Ureter (tissue), 1 donor: Measurements from ENCODE around the gene DPH2. TPM values are rescaled to one million over a fixed set of nuclear protein-coding genes. Genes with fewer than 3 reads are reported as not detected.

ENCODE experiments used
- DNase-seq: peaks from one replicate; pipeline ENCODE4 v3.0.0-alpha.2; 2020; ENCODE audit warnings: low spot score
- total RNA-seq: library from RNA; stranded (reverse); gene quantifications from one replicate; pipeline ENCODE4 v1.2.4, GENCODE V29; 2023
- donor health status: DM: yes; HTN: yes; CAD: no.

DPH2 gene
- total RNA-seq, 1 donor from 2014 or later, result 32.2 TPM

DNA sequence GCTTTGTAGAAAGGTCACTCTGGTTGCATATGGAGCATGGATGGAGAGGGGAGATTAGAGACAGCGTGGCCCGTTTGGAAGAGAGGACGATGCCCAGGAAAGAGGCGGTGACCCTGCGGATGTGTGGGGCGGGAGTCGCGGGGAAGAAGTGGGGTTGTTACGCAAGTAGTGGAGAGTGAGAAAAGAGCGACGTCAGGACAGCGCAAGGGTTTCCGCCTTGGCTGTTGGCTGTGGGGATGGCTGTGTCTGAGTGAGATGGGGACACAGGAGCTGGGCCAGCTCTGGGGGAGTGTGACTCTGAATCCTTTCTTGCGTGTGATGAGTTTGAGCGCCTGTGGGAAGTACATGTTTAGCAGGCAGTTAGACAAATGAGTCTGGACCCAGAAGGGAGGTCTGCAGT lies 13.0 kb downstream of the DPH2 start:
- no peak for DNase-seq

DNA sequence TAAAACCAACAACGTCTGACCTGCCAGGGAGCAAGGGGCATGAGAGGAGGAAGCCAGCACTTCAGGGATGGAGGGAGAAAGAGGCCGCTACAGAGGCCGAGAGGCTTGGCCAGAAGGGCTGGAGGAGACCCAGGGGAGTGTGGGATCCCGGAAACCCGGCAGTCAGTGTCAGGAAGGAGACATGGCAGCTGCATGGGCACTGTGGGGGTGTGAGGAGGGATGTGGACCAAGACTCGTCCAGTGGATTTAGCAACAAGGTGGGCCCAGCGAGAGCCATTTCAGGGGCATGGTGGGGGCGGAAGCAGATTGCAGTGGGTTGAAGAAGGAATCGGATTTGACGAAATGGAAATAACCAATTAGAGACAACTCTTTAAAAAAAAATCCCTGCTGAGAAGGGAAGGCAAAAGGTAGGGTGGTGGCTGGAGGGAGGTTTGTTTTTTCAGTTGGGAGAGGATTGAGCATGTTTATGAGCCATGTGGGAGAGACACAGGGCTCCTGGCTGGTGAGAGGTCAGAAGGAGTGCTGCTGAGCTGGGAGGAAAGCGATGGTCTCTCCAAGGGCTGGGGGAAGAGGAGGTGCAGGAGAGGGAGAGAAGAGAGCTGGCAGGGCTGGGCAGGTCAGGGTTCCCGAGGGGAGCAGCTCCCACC lies 13.6 kb downstream of the DPH2 start:
- DNase-seq, result no peak

DNA sequence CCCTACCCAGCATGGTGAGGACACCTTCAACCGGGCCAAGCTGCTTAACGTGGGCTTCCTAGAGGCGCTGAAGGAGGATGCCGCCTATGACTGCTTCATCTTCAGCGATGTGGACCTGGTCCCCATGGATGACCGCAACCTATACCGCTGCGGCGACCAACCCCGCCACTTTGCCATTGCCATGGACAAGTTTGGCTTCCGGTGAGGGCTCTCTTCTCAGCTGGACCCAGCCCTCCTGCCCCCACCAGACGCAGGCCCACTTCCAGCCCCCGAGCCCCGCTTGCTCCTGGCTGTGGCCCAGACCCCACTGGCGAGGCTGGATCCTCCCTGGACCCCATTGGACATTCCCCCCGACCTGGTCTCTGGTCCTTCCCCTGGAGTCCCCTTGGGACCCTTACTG lies 15.0 kb downstream of the DPH2 start:
- no peak for DNase-seq

DNA sequence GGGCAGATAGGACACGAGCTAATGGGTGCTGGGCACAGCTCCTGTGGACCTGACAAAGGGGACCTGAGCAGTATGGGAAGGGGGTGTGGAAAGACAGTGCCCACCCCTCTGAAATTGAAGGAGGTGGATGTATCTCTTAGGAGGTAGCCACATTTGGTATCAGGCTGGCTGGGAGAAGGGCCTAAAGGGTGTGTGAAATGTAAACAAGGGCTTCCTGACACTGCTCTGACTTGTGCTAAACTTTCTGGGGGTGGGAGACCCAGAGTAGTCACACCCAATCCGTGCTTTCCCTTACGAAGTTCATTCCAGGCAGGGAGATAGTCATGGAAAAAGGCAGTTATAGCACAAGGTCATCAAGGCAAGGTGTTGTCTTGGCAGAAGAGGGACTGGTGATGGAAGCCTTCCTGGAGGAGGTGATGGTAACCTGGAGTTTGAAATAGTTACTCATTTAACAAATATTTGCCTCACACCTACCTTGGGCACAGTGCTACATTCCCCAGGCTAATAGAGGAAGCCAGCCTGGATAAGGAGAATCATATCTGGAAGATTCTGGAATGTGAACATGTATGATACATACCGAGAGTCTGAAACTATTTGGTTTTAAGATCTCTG lies 16.3 kb downstream of the DPH2 start:
- DNase-seq, result no peak

DNA sequence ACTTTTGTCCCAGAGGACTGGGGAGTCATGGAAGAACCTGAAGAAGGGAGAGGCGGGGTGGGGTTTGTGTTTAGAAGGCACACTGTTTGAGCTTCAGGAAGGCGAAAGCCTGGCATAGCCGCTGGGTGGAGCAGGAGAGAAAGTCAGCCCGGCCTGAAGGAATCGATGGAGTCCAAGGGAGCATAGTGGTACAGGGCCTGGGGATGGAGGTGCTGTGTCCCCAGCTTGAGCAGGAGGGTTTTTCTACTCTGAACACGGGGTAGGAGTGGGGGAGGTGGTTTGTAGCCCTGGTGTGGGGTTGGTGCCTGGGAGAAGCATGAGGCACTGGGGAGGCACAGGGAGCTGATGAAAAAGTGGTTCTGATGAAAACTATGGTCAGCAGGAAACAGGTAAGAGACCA lies 16.9 kb downstream of the DPH2 start:
- DNase-seq, result no peak

DNA sequence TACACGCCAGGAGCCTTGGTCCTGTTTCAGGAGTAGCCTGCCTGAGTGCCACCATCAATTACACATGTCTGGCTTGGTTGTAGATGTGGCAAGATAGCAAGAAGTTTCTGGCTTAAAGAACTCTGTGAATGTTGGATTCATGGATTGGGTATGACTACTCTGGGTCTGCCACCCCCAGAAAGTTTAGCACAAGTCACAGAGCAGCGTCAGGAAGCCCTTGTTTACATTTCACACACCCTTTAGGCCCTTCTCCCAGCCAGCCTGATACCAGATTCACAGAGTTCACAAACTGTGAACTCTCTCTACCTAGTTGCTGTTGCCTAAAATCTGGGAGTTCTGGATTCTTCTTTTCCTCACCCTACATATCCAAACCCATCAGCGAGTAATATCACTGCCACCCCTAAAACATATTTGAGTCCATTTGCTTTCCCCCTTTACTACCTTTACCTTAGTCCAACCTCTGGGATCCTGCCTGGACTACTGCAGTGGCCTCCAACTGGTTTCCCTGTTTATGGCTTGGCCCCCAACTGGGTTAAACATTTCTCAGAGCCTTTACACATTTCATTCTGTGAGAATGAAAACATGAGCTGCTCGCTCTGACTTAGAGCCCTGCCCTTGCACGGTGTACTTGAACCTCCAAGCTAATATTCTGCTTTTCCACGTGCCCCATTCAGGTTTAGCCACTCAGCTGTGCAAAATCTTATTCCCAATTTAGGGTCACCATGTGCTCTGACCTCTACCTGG lies 17.5 kb downstream of the DPH2 start:
- no peak for DNase-seq

DNA sequence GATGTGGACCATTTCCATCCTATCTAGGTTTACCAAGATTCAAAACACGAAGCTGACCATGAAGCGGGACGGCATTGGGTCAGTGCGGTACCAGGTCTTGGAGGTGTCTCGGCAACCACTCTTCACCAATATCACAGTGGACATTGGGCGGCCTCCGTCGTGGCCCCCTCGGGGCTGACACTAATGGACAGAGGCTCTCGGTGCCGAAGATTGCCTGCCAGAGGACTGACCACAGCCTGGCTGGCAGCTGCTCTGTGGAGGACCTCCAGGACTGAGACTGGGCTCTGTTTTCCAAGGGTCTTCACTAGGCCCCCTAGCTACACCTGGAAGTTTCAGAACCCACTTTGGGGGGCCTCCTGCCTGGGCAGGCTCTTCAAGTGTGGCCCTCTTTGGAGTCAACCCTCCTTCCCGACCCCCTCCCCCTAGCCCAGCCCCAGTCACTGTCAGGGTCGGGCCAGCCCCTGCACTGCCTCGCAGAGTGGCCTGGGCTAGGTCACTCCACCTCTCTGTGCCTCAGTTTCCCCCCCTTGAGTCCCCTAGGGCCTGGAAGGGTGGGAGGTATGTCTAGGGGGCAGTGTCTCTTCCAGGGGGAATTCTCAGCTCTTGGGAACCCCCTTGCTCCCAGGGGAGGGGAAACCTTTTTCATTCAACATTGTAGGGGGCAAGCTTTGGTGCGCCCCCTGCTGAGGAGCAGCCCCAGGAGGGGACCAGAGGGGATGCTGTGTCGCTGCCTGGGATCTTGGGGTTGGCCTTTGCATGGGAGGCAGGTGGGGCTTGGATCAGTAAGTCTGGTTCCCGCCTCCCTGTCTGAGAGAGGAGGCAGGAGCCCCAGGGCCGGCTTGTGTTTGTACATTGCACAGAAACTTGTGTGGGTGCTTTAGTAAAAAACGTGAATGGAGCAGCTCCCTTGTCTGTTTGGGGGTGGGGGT lies 20.7 kb downstream of the DPH2 start:
- no peak for DNase-seq

DNA sequence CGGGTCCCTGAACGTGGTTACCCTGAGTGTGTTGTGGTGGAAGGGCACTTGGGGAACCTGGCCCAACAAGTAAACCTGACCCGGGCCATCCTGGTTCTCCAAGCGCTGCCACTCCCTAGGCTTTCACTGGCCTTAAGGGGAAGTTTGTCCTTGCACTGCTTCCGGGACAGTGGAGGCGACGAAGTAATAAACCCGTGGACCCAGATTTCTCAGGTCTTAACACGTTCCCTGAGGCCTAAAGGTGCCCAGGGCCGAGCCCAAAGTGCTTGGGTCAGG lies 21.3 kb downstream of the DPH2 start:
- DNase-seq, result no peak

DNA sequence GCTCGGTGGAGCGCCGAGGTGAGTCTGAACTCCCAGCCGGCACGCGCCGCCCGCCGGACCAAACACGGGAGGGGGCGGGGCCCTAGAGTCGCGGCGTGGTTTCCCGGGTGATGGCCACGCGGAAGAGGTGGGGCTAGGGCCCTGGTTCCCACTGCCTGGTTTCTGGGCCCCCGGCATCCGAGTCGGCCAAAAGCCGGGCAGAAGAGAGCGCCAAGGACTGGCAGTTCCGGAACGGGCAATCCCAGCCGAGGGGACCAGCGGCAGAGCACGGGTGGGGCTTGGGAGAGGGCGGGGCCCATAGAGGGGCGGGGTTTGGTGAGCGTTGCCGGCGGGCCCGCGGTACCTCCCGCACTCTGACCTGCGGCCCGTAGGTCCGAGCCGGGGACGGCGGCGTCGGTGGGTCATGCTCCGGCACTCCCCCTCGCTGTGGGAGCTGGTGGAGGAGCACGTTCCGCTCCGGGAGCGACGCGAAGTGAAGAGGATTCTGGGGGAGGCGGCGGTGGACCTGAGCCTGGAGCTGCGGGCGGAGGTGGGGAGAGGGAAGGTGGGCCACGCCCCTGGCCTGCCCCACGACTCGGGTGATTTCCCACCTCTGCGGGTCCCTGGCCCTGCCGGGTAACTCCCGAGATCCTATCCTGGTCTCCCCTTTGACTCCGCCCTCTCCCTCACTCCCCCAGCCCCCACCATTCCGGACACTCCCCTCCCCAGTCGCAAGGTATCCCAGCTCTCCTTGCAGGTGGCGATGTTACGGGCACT lies 21.8 kb downstream of the DPH2 start, which contains the start of gene CCDC24:
CCDC24 (plus strand) TSS at position 124 of the 756 bp plus-strand sequence; CDS start at position 404, 280 bp downstream.
- peak; percentile 91 for DNase-seq

DNA sequence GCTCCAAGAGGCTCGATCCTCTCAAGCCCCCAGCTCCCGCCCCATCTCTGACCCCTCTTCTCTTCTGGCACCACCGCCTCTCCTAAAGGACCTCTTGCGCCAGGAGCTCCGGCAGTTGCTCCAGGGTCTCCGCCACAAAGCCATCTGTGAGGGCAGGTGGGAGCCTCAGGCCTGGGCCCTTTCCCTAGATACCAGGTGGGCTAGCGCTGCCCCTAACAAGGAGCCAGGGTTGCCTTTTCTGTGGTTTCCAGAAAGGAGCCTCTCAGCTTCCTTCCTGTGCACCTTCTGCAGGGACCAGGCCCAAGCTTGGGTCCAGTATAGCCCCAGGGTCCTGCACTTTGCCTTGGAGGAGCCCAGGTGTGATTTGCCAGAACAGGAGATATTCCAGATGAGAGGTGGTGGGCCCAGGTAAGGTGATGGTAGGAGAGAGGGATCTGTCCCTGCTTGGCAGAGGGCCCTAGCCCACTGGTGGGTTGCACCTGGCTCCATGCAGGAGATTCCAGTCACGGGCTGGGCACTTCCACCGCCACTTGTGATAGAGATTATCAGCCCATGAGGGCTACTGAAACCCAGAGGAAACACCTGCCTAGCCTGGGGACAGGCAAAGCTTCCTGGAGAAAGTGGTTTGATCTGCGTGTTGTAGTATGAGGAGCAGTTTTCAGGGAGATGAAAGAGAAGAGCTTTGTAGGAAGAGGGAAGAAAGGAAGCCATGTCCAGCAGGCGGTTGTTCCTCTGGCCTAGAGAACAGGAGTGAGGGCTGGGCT lies 22.6 kb downstream of the DPH2 start:
- DNase-seq, result no peak

DNA sequence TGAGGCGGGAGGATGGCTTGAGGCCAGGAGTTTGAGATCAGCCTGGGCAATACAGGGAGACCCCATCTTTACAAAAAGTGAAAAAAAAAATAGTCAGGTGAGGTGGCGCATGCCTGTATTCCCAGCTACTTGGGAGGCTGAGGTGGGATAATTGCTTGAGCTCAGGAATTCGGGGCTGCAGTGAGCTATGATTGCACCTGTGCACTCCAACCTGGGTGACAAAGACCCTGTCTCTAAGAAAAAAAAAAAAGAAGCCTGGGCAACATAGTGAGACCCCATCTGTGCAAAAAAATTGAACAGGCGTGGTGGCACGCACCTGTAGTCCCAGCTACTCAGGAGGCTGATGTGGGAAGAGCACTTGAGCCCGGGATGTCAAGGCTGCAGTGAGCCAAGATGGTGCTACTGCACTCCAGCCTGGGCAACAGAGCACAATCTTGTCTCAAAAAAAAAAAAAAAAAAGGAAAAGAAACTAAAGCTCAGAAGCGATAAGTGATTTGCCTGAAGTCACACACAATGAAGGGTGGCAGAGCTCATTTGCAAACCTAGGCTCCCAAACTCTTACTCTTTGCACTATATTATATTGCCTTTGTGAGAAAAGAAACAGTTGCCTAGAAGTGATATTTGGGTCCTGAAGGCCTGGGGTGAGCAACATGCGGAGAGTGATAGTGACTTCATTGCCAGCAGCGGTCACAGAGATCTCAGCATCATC lies 23.6 kb downstream of the DPH2 start:
- no peak for DNase-seq

DNA sequence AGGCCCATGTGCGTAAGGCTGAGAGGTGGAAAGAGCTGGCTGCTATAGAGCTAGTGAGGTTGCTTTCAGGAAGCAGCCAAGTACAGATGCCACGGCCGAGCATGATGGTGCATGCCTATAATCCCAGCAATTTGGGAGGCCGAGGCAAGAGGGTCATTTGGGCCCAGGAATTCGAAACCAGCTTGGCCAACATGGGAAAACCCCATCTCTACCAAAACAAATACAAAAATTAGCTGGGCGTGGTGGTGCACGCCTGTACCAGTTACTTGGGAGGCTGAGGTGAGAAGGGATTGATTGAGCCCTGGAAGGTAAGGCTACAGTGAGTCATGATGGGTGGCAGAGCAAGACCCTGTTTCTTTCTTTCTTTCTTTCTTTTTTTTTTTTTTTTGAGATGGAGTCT lies 24.3 kb downstream of the DPH2 start:
- no peak for DNase-seq

DNA sequence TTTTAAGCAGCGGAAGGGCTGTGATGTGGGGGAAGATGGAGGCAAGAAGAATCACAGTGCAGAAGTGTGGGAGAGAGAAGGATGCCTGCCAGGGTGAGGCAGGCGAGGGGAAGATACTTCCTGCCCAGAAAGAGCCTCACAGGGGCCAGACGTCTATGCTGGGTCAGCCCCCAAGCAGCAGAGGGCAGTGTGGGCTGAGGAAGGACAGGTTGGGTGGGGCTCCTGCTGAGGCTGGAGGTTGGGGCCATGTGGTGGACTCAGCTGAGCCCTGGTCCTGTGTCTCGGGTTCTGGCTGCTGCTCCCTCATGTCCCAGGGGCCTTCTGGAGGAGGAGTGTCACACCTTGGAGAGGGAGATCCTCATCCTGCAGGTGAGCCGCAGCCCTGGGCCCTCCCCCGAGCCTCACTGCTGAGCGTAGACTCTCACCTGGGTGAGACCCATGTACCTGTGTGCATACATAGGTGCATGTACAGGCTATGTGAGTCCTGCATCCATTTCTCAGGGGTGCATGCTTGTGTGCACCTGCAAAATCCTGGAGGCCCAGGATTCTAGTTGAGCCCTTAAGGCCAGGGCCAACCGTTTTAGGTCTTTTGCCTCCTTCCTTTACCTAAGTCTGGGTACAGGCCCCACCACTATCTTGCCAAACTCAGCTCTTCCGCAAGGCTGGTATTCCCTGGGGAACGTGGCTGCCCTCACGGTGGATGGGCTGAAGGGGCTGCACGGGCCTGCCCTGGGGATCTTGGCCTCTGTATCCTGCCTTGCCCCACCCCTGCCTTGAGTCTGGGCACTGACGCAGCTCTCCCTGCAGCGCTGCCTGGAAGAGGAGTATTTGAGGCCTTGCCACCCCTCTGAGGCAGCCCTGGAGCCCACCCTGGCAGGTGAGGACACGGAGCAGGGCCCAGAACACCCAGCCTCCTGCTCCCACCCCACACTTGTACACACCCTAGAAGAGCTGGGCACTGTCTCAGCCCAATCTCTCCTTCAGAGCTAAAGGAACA lies 25.3 kb downstream of the DPH2 start:
- no peak for DNase-seq

DNA sequence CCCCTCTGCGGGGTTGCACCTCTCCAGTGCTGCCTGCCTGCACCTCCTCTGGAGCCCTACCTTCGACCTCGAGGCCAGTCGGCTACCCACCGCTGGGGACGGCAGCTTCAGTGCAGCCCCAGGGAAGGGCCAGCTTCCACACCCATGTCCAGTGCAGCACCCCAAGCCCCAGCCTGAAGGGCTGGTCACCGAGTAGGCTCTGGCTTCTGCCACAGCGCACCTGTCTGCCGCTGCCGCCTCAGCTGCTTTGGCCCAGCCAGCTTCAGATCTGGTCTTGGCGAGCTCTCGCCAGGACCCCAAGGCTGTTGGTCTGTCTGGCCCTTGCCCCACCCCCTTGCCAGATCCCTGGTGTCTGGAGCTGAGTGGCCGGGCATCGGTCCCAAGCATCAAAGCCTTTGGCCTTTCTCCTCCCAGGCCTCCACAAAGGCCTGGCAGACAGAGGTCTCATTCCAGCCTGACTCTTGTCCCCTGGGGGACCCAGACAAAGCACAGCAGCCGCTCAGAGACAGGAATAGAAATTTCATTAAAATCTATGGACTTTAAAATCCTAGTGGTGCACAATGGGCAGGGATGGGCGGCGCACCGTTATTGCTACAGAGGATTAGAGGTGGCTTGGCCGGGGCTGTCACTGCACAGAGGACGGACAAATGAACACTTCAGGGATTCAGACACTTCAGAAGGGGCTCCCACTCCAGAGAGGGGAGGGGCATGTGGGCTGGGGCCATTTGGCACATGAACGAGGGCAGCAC lies 26.3 kb downstream of the DPH2 start:
- no peak for DNase-seq

DNA sequence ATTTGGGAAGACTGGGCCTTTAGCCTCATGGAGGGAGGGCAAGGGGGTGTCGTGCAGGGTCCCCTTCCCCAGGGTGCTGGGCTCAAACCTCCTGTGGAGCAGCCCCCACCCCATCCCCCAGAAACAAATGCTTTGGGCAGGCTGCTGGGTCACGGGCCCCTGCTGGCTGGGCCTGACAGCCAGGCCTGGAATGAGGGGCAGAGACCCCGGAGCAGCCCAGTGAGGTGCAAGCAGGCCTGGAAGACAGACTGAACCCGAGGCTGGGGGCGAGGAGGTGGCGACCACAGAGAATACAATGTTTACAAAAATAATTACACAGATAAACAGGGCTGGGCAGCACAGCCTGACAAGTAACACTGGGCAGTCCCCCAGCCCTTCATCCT lies 26.9 kb downstream of the DPH2 start:
- DNase-seq, result no peak

DNA sequence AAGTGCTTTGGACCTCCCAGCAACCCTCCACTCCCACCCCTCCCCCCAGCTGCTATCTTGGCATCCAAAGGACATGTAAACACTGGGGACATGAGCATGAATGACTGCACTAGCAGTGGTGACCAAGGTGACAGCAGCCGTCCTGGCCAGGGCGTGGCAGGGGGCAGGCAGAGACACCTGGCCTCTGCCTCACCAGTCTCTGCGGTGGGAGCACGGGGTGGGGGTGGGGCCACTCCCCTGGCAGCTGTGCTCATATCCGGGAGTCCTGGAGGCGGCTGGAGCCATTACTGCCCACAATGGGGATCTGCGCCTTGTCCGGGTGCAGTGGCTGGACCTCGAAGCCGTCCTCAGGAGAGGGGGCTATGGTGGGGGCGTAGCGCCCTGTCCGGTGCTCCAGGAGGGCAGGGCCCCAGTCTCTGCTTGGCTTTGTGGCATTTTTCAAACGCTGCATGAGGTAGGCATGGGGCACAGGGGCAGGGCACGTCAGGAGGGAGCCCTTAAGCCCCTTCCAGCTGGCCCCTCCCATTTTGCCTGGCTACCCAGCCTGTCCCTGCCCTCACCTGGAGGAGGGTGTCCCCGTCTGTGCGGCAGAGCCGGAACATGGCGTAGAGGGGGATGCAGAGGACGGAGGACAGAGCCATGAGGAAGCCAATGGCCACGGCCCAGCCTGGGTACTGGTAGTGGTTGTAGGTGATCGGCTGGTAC lies 27.6 kb downstream of the DPH2 start:
- no peak for DNase-seq

DNA sequence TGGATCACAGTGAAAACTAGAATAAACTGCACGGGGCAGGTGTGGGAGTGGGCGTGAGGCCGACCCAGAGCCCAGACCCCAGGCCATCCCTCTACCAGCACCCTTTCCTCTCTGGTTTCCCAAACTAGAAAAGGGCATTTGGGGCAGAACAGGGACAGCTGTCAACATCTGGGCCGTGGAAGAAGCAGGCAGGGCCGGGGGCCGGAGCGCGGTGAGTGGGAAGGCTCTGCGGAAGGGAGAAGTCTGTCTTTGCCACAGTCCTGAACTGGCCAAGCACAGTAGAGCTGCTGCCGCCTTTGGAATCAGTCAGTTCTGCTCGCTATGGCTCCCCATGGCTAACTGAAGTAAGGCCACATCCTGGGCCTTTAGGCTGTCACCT lies 28.2 kb downstream of the DPH2 start:
- no peak for DNase-seq

DNA sequence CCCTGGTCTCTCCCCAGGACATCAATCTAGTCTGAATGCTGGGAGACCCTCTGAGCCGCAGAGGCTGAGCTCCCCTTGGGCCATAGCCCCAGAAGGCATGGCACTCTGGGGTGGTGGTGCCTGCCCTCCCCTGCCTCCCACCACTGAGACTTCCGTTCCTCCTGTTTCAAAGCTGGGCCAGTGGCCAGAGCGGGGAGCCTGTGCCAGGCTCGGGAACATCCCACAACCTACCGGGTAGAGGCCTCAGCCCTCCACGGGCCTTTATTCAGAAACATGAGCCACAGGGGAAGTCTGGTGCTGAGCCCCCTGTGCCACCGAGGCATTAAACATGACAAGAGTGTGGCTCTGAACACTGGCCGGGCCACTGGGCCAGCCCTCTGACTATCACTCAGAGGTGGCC lies 29.6 kb downstream of the DPH2 start:
- no peak for DNase-seq
